Measurements from ENCODE around the gene XPR1. TPM values are rescaled to one million over a fixed set of nuclear protein-coding genes. Genes with fewer than 3 reads are reported as not detected.

The XPR1 gene
- total RNA-seq, 1 donor from 2014 or later, result 24.7 TPM

- no peak overlapping the region for H3K27ac Mint-ChIP-seq
- peaks cover 20% of the 10 kb centered on the region for H3K27me3 Mint-ChIP-seq
- no peak overlapping the region for H3K4me3 Mint-ChIP-seq
- H3K4me1 Mint-ChIP-seq, result no peaks in the 10 kb centered on the region
- peaks cover 3% of the 10 kb centered on the region for H3K9me3 Mint-ChIP-seq
- DNase-seq, result no peak
- no peaks in the 10 kb centered on the region for H3K36me3 Mint-ChIP-seq (ENCODE audit: low read depth)
- intact Hi-C loops (cut with micrococcal nuclease), result no loop called here
Measured at GRCh38 chr1:180623579-180624347, 8.1 kb upstream of the XPR1 start.

- Mint-ChIP-seq H3K4me3 (no peak overlapping the region), H3K4me1 (peaks cover 2% of the 10 kb centered on the region), H3K27me3 (peaks cover 20% of the 10 kb centered on the region), H3K9me3 (peaks cover 3% of the 10 kb centered on the region), H3K36me3 (ENCODE audit: low read depth) (no peaks in the 10 kb centered on the region), H3K27ac (no peak overlapping the region)
- intact Hi-C loops (cut with micrococcal nuclease), result no loop called here
- no peak for DNase-seq
Measured at GRCh38 chr1:180626711-180627110, 5.1 kb upstream of the XPR1 start.

- H3K27me3 Mint-ChIP-seq, result peaks cover 18% of the 10 kb centered on the region
Measured at GRCh38 chr1:180627411-180627810, 4.4 kb upstream of the XPR1 start.

GRCh38 chr1:180628646-180629045, 3.2 kb upstream of the XPR1 start:
- Mint-ChIP-seq H3K9me3 (peaks cover 3% of the 10 kb centered on the region), H3K27ac (no peak overlapping the region), H3K36me3 (ENCODE audit: low read depth) (no peaks in the 10 kb centered on the region), H3K4me3 (no peak overlapping the region), H3K4me1 (peaks cover 2% of the 10 kb centered on the region), H3K27me3 (peaks cover 18% of the 10 kb centered on the region)
- intact Hi-C loops (cut with micrococcal nuclease), result no loop called here
- DNase-seq, result no peak

More at GRCh38 chr1:180627411-180627810, 4.4 kb upstream of the XPR1 start:
- Mint-ChIP-seq H3K4me1 (peaks cover 2% of the 10 kb centered on the region), H3K4me3 (no peak overlapping the region), H3K9me3 (peaks cover 3% of the 10 kb centered on the region), H3K36me3 (ENCODE audit: low read depth) (no peaks in the 10 kb centered on the region), H3K27ac (no peak overlapping the region)
- no peak for DNase-seq
- intact Hi-C loops (cut with micrococcal nuclease), result no loop called here

- H3K9me3 Mint-ChIP-seq, result peaks cover 3% of the 10 kb centered on the region
- H3K4me3 Mint-ChIP-seq, result no peak overlapping the region
- H3K27me3 Mint-ChIP-seq, result peaks cover 11% of the 10 kb centered on the region
- intact Hi-C loops (cut with micrococcal nuclease), result loop anchor here (1.0 to 5.0 kb wide), 9 partner anchors 58 to 1397 kb away; partner anchors contain the start of genes ACBD6, MR1 and TOR1AIP1
- no peak for DNase-seq
- peaks cover 3% of the 10 kb centered on the region for H3K4me1 Mint-ChIP-seq
- no peaks in the 10 kb centered on the region for H3K36me3 Mint-ChIP-seq (ENCODE audit: low read depth)
- H3K27ac Mint-ChIP-seq, result no peak overlapping the region
Measured at GRCh38 chr1:180630408-180631193, 1.2 kb upstream of the XPR1 start.

GRCh38 chr1:180631194-180631765, 542 bp upstream of the XPR1 start:
- H3K4me1 Mint-ChIP-seq, result peaks cover 4% of the 10 kb centered on the region
- no peaks in the 10 kb centered on the region for H3K36me3 Mint-ChIP-seq (ENCODE audit: low read depth)
- intact Hi-C loops (cut with micrococcal nuclease), result loop anchor here (1.0 to 5.0 kb wide), 9 partner anchors 59 to 1396 kb away; partner anchors contain the start of genes ACBD6, MR1 and TOR1AIP1

GRCh38 chr1:180632326-180633056, 669 bp downstream of the XPR1 start:
- Mint-ChIP-seq H3K9me3 (no peaks in the 10 kb centered on the region), H3K36me3 (ENCODE audit: low read depth) (no peaks in the 10 kb centered on the region), H3K4me3 (no peak overlapping the region), H3K27ac (peak overlapping the region; percentile 93), H3K4me1 (peaks cover 6% of the 10 kb centered on the region), H3K27me3 (peaks cover 2% of the 10 kb centered on the region)
- DNase-seq, result peak; percentile 91
- intact Hi-C loops (cut with micrococcal nuclease), result loop anchor here (1.0 to 5.0 kb wide), 6 partner anchors 48 to 1395 kb away; partner anchors contain the start of gene TOR1AIP1

More at GRCh38 chr1:180631194-180631765, 542 bp upstream of the XPR1 start:
- no peak for DNase-seq
- Mint-ChIP-seq H3K27me3 (peaks cover 9% of the 10 kb centered on the region), H3K9me3 (peaks cover 3% of the 10 kb centered on the region), H3K4me3 (no peak overlapping the region), H3K27ac (peak overlapping the region; percentile 93)

GRCh38 chr1:180633057-180634056, 1.5 kb downstream of the XPR1 start:
- no peaks in the 10 kb centered on the region for H3K27me3 Mint-ChIP-seq
- H3K27ac Mint-ChIP-seq, result no peak overlapping the region
- no peak for DNase-seq
- intact Hi-C loops (cut with micrococcal nuclease), result loop anchor here (2.0 to 5.0 kb wide), 5 partner anchors 49 to 1394 kb away; partner anchors contain the start of gene TOR1AIP1
- H3K4me3 Mint-ChIP-seq, result no peak overlapping the region
- no peaks in the 10 kb centered on the region for H3K9me3 Mint-ChIP-seq
- peaks cover 6% of the 10 kb centered on the region for H3K4me1 Mint-ChIP-seq
- H3K36me3 Mint-ChIP-seq (ENCODE audit: low read depth), result no peaks in the 10 kb centered on the region

- DNase-seq, result no peak
- intact Hi-C loops (cut with micrococcal nuclease), result no loop called here
- Mint-ChIP-seq H3K9me3 (no peaks in the 10 kb centered on the region), H3K27me3 (no peaks in the 10 kb centered on the region), H3K36me3 (ENCODE audit: low read depth) (no peaks in the 10 kb centered on the region), H3K4me1 (peaks cover 6% of the 10 kb centered on the region), H3K27ac (no peak overlapping the region), H3K4me3 (no peak overlapping the region)
Measured at GRCh38 chr1:180636138-180636537, 4.3 kb downstream of the XPR1 start.

GRCh38 chr1:180639871-180640270, 8.0 kb downstream of the XPR1 start:
- Mint-ChIP-seq H3K27ac (no peak overlapping the region), H3K4me3 (no peak overlapping the region), H3K4me1 (peaks cover 9% of the 10 kb centered on the region), H3K27me3 (no peaks in the 10 kb centered on the region), H3K36me3 (ENCODE audit: low read depth) (no peaks in the 10 kb centered on the region), H3K9me3 (no peaks in the 10 kb centered on the region)
- intact Hi-C loops (cut with micrococcal nuclease), result no loop called here
- DNase-seq, result no peak

- Mint-ChIP-seq H3K9me3 (no peaks in the 10 kb centered on the region), H3K36me3 (ENCODE audit: low read depth) (no peaks in the 10 kb centered on the region), H3K4me3 (no peak overlapping the region), H3K4me1 (peaks cover 9% of the 10 kb centered on the region), H3K27me3 (no peaks in the 10 kb centered on the region), H3K27ac (no peak overlapping the region)
- no peak for DNase-seq
- intact Hi-C loops (cut with micrococcal nuclease), result no loop called here
Measured at GRCh38 chr1:180640531-180640949, 8.7 kb downstream of the XPR1 start.

- Mint-ChIP-seq H3K36me3 (ENCODE audit: low read depth) (no peaks in the 10 kb centered on the region), H3K4me3 (no peak overlapping the region), H3K27ac (no peak overlapping the region), H3K4me1 (peaks cover 10% of the 10 kb centered on the region), H3K9me3 (no peaks in the 10 kb centered on the region), H3K27me3 (no peaks in the 10 kb centered on the region)
- intact Hi-C loops (cut with micrococcal nuclease), result no loop called here
- DNase-seq, result no peak
Measured at GRCh38 chr1:180641662-180642061, 9.8 kb downstream of the XPR1 start.
